ENCODE results near the gene TNFSF18.
"Not testable (repeated sequence)": the region's sequence is repeated elsewhere in the genome, so short reads cannot be mapped to it uniquely, and the experiment has no call there.

TNFSF18 gene

GRCh38 chr1:173050865-173051264, at the start of gene TNFSF18:
Gene TNFSF18, minus strand, starts transcription at chr1:173050941. Its CDS starts 45 bp downstream, at chr1:173050896.
- no peak for DNase-seq

GRCh38 chr1:173099166-173099565, 48.4 kb upstream of the TNFSF18 start:
- no peak for DNase-seq

- no peak for DNase-seq
These were observed 47.4 kb upstream of the TNFSF18 start for GRCh38 chr1:173098117-173098516.

GRCh38 chr1:173097001-173097400, 46.3 kb upstream of the TNFSF18 start:
- DNase-seq: no peak

- no peak for DNase-seq
These were observed 44.9 kb upstream of the TNFSF18 start for GRCh38 chr1:173095632-173096031.

- DNase-seq: no peak
These were observed 43.8 kb upstream of the TNFSF18 start for GRCh38 chr1:173094541-173094940.

GRCh38 chr1:173093691-173094445, 43.1 kb upstream of the TNFSF18 start:
- DNase-seq: no peak

GRCh38 chr1:173084292-173084691, 33.6 kb upstream of the TNFSF18 start:
- no peak for DNase-seq

- DNase-seq: no peak
These were observed 32.2 kb upstream of the TNFSF18 start for GRCh38 chr1:173082913-173083312.

GRCh38 chr1:173074217-173074616, 23.5 kb upstream of the TNFSF18 start:
- DNase-seq: not testable (repeated sequence)

- no peak for DNase-seq
These were observed 13.3 kb upstream of the TNFSF18 start for GRCh38 chr1:173064011-173064410.

- DNase-seq: no peak
These were observed 12.4 kb upstream of the TNFSF18 start for GRCh38 chr1:173063171-173063570.

GRCh38 chr1:173062150-173062938, 11.6 kb upstream of the TNFSF18 start:
- DNase-seq: no peak

- no peak for DNase-seq
These were observed 7.8 kb upstream of the TNFSF18 start for GRCh38 chr1:173058556-173058955.

- no peak for DNase-seq
These were observed 7.2 kb upstream of the TNFSF18 start for GRCh38 chr1:173057984-173058383.

- DNase-seq: no peak
These were observed 5.6 kb upstream of the TNFSF18 start for GRCh38 chr1:173056365-173056764.

- no peak for DNase-seq
These were observed 2.0 kb upstream of the TNFSF18 start for GRCh38 chr1:173052681-173053196.

GRCh38 chr1:173049322-173049633, 1.5 kb downstream of the TNFSF18 start:
- no peak for DNase-seq

GRCh38 chr1:173048621-173049321, 2.0 kb downstream of the TNFSF18 start:
- no peak for DNase-seq

- no peak for DNase-seq
These were observed 6.1 kb downstream of the TNFSF18 start for GRCh38 chr1:173044656-173045055.

GRCh38 chr1:173043253-173043652, 7.5 kb downstream of the TNFSF18 start:
- no peak for DNase-seq

- no peak for DNase-seq
These were observed 7.9 kb downstream of the TNFSF18 start for GRCh38 chr1:173042806-173043205.

GRCh38 chr1:173039626-173040025, 11.1 kb downstream of the TNFSF18 start:
- no peak for DNase-seq
